ENCODE results near the gene PTPRD. TPM values are rescaled to one million over a fixed set of nuclear protein-coding genes. Genes with fewer than 3 reads are reported as not detected.

PTPRD gene
- total and polyA plus RNA-seq, 9 of the 15 experiments (the other 6 are each of a cell fraction or from before 2014, with no cell fraction given) = 0.11 TPM; not detected in 8

DNA sequence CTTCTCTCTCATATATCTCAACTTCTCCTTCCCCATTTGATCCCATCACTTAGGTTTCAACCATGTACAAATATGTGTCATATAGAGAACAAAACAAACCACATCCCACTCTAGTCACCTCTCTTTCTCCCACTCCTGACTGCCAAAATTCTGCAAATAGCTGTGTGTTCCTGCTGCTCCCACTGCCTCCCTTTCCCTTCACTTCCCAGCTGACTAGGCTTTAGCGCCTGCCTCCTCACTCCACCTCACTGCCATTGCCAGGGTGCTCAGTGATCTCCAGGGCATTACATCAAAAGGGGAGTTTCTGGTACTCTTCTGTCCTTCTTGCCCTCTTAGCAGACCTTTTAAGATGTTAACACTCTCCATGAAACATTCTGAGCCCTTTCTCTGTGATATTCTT is 2137.9 kb downstream of the PTPRD start:
- Histone ChIP-seq H3K9me1 (ENCODE audit: control insufficient read depth, insufficient read depth, low read length) (no peaks in the 10 kb centered on the region), H3K27ac (ENCODE audit: extremely low read depth, low read depth, low read length) (no peak overlapping the region), H2AFZ (ENCODE audit: low read depth, low read length) (no peak overlapping the region), H3K79me2 (ENCODE audit: control insufficient read depth, insufficient read depth, low read length) (no peaks in the 10 kb centered on the region), H3K4me1 (replicated peaks in 1 of 2; ENCODE audit: control insufficient read depth in 2 of 2, insufficient read depth in 2 of 2, low read length in 2 of 2) (no peaks in the 10 kb centered on the region), H3K9ac (ENCODE audit: insufficient read depth in 1 of 2, low read depth in 2 of 2, low read length in 2 of 2) (no peak overlapping the region), H3K4me2 (ENCODE audit: insufficient read depth, low read length) (no peak overlapping the region), H3K4me3 (no peak overlapping the region), H3K36me3 (ENCODE audit: control insufficient read depth, insufficient read depth, low read length) (no peaks in the 10 kb centered on the region), H3K9me3 (replicated peaks; ENCODE audit: control insufficient read depth, insufficient read depth, low read depth, low read length) (no peaks in the 10 kb centered on the region), H4K20me1 (replicated peaks; ENCODE audit: control insufficient read depth, insufficient read depth, low read length) (no peaks in the 10 kb centered on the region), H3K27me3 (ENCODE audit: control insufficient read depth in 2 of 2, insufficient read depth in 2 of 2, low read length in 2 of 2) (no peaks in the 10 kb centered on the region)
- ATAC-seq (no peak), DNase-seq (ENCODE audit: extremely low read depth in 1 of 4, low spot score in 3 of 4) (no peak), FAIRE-seq (no peak)
- CTCF ChIA-PET (ENCODE audit: low intra/inter-chr PET ratio) = no interaction called here
- intact Hi-C loops (cut with micrococcal nuclease) = no loop called here
- in situ Hi-C loops (cut with MboI) = no loop called here
- WGBS (ENCODE audit: insufficient coverage, low coverage, missing lambda C conversion rate) = 0% methylated on average over 1 of the region's 1 CpG
- no TSS peak for BruUV-seq (replicated peaks)
- POLR2A ChIA-PET = no interaction called here
- TF ChIP-seq, protein P1, sequence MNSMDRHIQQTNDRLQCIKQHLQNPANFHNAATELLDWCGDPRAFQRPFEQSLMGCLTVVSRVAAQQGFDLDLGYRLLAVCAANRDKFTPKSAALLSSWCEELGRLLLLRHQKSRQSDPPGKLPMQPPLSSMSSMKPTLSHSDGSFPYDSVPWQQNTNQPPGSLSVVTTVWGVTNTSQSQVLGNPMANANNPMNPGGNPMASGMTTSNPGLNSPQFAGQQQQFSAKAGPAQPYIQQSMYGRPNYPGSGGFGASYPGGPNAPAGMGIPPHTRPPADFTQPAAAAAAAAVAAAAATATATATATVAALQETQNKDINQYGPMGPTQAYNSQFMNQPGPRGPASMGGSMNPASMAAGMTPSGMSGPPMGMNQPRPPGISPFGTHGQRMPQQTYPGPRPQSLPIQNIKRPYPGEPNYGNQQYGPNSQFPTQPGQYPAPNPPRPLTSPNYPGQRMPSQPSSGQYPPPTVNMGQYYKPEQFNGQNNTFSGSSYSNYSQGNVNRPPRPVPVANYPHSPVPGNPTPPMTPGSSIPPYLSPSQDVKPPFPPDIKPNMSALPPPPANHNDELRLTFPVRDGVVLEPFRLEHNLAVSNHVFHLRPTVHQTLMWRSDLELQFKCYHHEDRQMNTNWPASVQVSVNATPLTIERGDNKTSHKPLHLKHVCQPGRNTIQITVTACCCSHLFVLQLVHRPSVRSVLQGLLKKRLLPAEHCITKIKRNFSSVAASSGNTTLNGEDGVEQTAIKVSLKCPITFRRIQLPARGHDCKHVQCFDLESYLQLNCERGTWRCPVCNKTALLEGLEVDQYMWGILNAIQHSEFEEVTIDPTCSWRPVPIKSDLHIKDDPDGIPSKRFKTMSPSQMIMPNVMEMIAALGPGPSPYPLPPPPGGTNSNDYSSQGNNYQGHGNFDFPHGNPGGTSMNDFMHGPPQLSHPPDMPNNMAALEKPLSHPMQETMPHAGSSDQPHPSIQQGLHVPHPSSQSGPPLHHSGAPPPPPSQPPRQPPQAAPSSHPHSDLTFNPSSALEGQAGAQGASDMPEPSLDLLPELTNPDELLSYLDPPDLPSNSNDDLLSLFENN (IDR thresholded peaks at IDR 0.05; ENCODE audit: low read depth in 2 of 2, low read length in 2 of 2) = no peak
- TF ChIP-seq RBM34 (IDR thresholded peaks at IDR 0.05; ENCODE audit: borderline replicate concordance, insufficient read depth, low read length) = no peak
- no peak for TF ChIP-seq RFX1 (IDR thresholded peaks at IDR 0.05)
- TF ChIP-seq ZKSCAN8 (CRISPR knock-in tag; IDR thresholded peaks at IDR 0.05) = no peak
- TF ChIP-seq, protein P2, sequence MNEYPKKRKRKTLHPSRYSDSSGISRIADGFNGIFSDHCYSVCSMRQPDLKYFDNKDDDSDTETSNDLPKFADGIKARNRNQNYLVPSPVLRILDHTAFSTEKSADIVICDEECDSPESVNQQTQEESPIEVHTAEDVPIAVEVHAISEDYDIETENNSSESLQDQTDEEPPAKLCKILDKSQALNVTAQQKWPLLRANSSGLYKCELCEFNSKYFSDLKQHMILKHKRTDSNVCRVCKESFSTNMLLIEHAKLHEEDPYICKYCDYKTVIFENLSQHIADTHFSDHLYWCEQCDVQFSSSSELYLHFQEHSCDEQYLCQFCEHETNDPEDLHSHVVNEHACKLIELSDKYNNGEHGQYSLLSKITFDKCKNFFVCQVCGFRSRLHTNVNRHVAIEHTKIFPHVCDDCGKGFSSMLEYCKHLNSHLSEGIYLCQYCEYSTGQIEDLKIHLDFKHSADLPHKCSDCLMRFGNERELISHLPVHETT (CRISPR knock-in tag; conservative IDR thresholded peaks at IDR 0.05 in 1 of 2, IDR thresholded peaks at IDR 0.05 in 1 of 2) = no peak
- TF ChIP-seq, protein P3, sequence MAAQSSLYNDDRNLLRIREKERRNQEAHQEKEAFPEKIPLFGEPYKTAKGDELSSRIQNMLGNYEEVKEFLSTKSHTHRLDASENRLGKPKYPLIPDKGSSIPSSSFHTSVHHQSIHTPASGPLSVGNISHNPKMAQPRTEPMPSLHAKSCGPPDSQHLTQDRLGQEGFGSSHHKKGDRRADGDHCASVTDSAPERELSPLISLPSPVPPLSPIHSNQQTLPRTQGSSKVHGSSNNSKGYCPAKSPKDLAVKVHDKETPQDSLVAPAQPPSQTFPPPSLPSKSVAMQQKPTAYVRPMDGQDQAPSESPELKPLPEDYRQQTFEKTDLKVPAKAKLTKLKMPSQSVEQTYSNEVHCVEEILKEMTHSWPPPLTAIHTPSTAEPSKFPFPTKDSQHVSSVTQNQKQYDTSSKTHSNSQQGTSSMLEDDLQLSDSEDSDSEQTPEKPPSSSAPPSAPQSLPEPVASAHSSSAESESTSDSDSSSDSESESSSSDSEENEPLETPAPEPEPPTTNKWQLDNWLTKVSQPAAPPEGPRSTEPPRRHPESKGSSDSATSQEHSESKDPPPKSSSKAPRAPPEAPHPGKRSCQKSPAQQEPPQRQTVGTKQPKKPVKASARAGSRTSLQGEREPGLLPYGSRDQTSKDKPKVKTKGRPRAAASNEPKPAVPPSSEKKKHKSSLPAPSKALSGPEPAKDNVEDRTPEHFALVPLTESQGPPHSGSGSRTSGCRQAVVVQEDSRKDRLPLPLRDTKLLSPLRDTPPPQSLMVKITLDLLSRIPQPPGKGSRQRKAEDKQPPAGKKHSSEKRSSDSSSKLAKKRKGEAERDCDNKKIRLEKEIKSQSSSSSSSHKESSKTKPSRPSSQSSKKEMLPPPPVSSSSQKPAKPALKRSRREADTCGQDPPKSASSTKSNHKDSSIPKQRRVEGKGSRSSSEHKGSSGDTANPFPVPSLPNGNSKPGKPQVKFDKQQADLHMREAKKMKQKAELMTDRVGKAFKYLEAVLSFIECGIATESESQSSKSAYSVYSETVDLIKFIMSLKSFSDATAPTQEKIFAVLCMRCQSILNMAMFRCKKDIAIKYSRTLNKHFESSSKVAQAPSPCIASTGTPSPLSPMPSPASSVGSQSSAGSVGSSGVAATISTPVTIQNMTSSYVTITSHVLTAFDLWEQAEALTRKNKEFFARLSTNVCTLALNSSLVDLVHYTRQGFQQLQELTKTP (IDR thresholded peaks at IDR 0.05; ENCODE audit: low read depth in 1 of 2, partially characterized antibody in 2 of 2) = no peak
- TF ChIP-seq HES1 (IDR thresholded peaks at IDR 0.05; ENCODE audit: low read depth) = no peak
- TF ChIP-seq ERF (CRISPR knock-in tag; IDR thresholded peaks at IDR 0.05) = no peak
- TF ChIP-seq HDAC6 (IDR thresholded peaks at IDR 0.05; ENCODE audit: low read depth, low read length) = no peak
- no peak for TF ChIP-seq CHD4 (IDR thresholded peaks at IDR 0.05; ENCODE audit: insufficient read depth, insufficient replicate concordance, low read depth, low read length, poor library complexity, severe bottlenecking)
- no peak for TF ChIP-seq STAT5B (CRISPR knock-in tag; IDR thresholded peaks at IDR 0.05)
- no peak for TF ChIP-seq TAF9B (IDR thresholded peaks at IDR 0.05; ENCODE audit: partially characterized antibody)
